HepG2 (cell line): ENCODE results near the gene FGF19. TPM values are rescaled to one million over a fixed set of nuclear protein-coding genes. Genes with fewer than 3 reads are reported as not detected.

Experiments
- HINFP ChIP-seq: sonication (generic); formaldehyde crosslinking; IDR thresholded peaks from 2 replicates; pipeline ENCODE4 v1.4.0; 2020; ENCODE audit warnings: low read depth, mild to moderate bottlenecking, missing genetic modification reagents
- KDM2A ChIP-seq: sonication (generic); formaldehyde crosslinking; IDR thresholded peaks from 2 replicates; pipeline ENCODE4 v1.4.0; 2020; ENCODE audit warnings: low read depth, missing genetic modification reagents, borderline replicate concordance
- MAFF ChIP-seq: IDR thresholded peaks from 2 replicates; pipeline ENCODE4 v1.6.1; 2011; ENCODE audit warnings: low read depth, low read length, improper control_type of control experiment
- MAFG ChIP-seq: sonication (generic); formaldehyde crosslinking; IDR thresholded peaks from 2 replicates; pipeline ENCODE4 v1.5.1; 2020; ENCODE audit warnings: mild to moderate bottlenecking, missing genetic modification reagents
- MYC ChIP-seq: sonication (generic); formaldehyde crosslinking; IDR thresholded peaks from 2 replicates; pipeline ENCODE4 v1.9.0; 2021; ENCODE audit warnings: missing genetic modification reagents, borderline replicate concordance
- POGZ ChIP-seq: sonication (generic); formaldehyde crosslinking; IDR thresholded peaks from 2 replicates; pipeline ENCODE4 v1.4.0; 2020; ENCODE audit warnings: mild to moderate bottlenecking, missing genetic modification reagents
- SUZ12 ChIP-seq: fragments of 150-350 bp; IDR thresholded peaks from 2 replicates; pipeline ENCODE4 v1.6.1; 2014; ENCODE audit warnings: low read depth, low read length
- TP53 ChIP-seq: sonication (generic); formaldehyde crosslinking; conservative IDR thresholded peaks from 2 replicates; pipeline ENCODE4 v1.4.0; 2020; ENCODE audit warnings: missing genetic modification reagents
- USF2 ChIP-seq, 2 experiments: sonication (generic) in 1 of 2; formaldehyde crosslinking in 1 of 2; IDR thresholded peaks; 2 replicates each; pipeline versions ENCODE4 v1.5.1 to v1.6.1; 2011 to 2020; ENCODE audit warnings: borderline replicate concordance in 1 of 2, low read depth in 1 of 2, low read length in 1 of 2, mild to moderate bottlenecking in 1 of 2, missing genetic modification reagents in 1 of 2, moderate library complexity in 1 of 2
- ZC3H13 ChIP-seq: sonication (generic); formaldehyde crosslinking; IDR thresholded peaks from 2 replicates; pipeline ENCODE4 v1.8.1; 2023; ENCODE audit warnings: mild to moderate bottlenecking, missing genetic modification reagents, moderate library complexity
- ZKSCAN1 ChIP-seq: fragments of 150-350 bp; IDR thresholded peaks from 2 replicates; pipeline ENCODE4 v1.6.1; 2014; ENCODE audit warnings: low read length
- ZNF101 ChIP-seq: sonication (generic); formaldehyde crosslinking; IDR thresholded peaks from 2 replicates; pipeline ENCODE4 v1.4.0; 2020; ENCODE audit warnings: mild to moderate bottlenecking, low read depth, missing genetic modification reagents, borderline replicate concordance
- ZNF138 ChIP-seq: sonication (generic); formaldehyde crosslinking; IDR thresholded peaks from 2 replicates; pipeline ENCODE4 v1.5.0; 2020; ENCODE audit warnings: mild to moderate bottlenecking, low read depth, missing genetic modification reagents
- ZNF160 ChIP-seq: sonication (generic); formaldehyde crosslinking; IDR thresholded peaks from 2 replicates; pipeline ENCODE4 v1.8.0; 2022; ENCODE audit warnings: mild to moderate bottlenecking, inconsistent platforms, missing genetic modification reagents
- ZNF180 ChIP-seq: sonication (generic); formaldehyde crosslinking; IDR thresholded peaks from 2 replicates; pipeline ENCODE4 v1.4.0; 2020; ENCODE audit warnings: low read depth, missing genetic modification reagents, borderline replicate concordance
- ZNF251 ChIP-seq: sonication (generic); formaldehyde crosslinking; IDR thresholded peaks from 2 replicates; pipeline ENCODE4 v1.9.0; 2021; ENCODE audit warnings: mild to moderate bottlenecking, missing genetic modification reagents
- ZNF333 ChIP-seq: sonication (generic); formaldehyde crosslinking; IDR thresholded peaks from 2 replicates; pipeline ENCODE4 v1.4.0; 2020; ENCODE audit warnings: mild to moderate bottlenecking, missing genetic modification reagents, borderline replicate concordance
- ZNF446 ChIP-seq: sonication (generic); formaldehyde crosslinking; IDR thresholded peaks from 2 replicates; pipeline ENCODE4 v1.5.0; 2020; ENCODE audit warnings: mild to moderate bottlenecking, missing genetic modification reagents
- polyA plus RNA-seq, 8 experiments: library from polyadenylated mRNA; depleted of rRNA in 3 of 8; stranded (reverse) in 7 of 8; unstranded in 1 of 8; fragments of >200 nt; fragmentation: Illumina TruSeq in 4 of 8; extraction: Trizol in 4 of 8; gene quantifications; 2 replicates each; pipeline versions ENCODE4 v1.2.1 to v1.2.3, GENCODE V29; 2011 to 2016; ENCODE audit warnings: low read depth in 4 of 8, missing spikeins in 1 of 8, mixed read lengths in 1 of 8; ENCODE audit not compliant: insufficient read depth in 1 of 8
- total RNA-seq, 5 experiments: library from RNA; depleted of rRNA; stranded (reverse); fragments of >200 nt; fragmentation: Illumina TruSeq; extraction: Trizol; gene quantifications; 2 replicates each; pipeline ENCODE4 v1.2.3, GENCODE V29; 2016; ENCODE audit warnings: low read depth in 1 of 5
- TF ChIP-seq, protein P1 (sequence below): sonication (generic); formaldehyde crosslinking; IDR thresholded peaks from 2 replicates; pipeline ENCODE4 v1.5.0; 2020; ENCODE audit warnings: missing genetic modification reagents
- TF ChIP-seq, protein P2 (sequence below): sonication (generic); formaldehyde crosslinking; IDR thresholded peaks from 2 replicates; pipeline ENCODE4 v1.5.0; 2020; ENCODE audit warnings: mild to moderate bottlenecking, missing genetic modification reagents, borderline replicate concordance
- TF ChIP-seq, protein P3 (sequence below): sonication (generic); formaldehyde crosslinking; conservative IDR thresholded peaks from 2 replicates; pipeline ENCODE4 v1.8.0; 2022; ENCODE audit warnings: missing genetic modification reagents

Gene FGF19
- total and polyA plus RNA-seq, 2 of the 13 experiments (the other 11 are each of a cell fraction or from before 2014, with no cell fraction given) = 0.07 TPM; not detected in 1

DNA sequence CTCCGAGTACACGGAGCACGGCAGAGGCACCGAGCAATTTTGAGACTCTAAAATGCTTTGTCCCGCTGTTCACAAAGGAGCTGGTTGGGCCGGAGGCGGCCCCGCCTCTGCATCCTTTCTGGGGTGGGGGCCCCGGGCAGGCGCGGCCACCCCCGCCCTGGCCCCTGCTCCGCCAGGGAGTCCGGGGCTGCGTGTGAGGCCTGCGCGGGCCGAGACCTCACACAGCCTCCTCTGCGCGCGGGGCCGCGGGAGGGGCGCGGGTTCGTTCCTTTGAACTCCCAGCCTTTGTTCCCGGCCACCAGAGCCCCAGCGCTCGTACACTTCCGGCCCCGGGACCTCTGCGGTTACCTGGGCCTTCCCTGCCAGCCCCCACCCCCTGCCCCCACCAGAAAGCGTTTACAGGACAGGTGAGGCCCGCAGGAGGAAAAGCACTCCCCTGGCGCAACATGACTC, 1.6 kb downstream of the FGF19 start (continued):
- TF ChIP-seq, protein P1, sequence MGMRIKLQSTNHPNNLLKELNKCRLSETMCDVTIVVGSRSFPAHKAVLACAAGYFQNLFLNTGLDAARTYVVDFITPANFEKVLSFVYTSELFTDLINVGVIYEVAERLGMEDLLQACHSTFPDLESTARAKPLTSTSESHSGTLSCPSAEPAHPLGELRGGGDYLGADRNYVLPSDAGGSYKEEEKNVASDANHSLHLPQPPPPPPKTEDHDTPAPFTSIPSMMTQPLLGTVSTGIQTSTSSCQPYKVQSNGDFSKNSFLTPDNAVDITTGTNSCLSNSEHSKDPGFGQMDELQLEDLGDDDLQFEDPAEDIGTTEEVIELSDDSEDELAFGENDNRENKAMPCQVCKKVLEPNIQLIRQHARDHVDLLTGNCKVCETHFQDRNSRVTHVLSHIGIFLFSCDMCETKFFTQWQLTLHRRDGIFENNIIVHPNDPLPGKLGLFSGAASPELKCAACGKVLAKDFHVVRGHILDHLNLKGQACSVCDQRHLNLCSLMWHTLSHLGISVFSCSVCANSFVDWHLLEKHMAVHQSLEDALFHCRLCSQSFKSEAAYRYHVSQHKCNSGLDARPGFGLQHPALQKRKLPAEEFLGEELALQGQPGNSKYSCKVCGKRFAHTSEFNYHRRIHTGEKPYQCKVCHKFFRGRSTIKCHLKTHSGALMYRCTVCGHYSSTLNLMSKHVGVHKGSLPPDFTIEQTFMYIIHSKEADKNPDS = no peak
- TF ChIP-seq ZNF333 (no peak), ZNF138 (no peak), KDM2A (CRISPR knock-in tag) (peak; percentile 56; the same call in 1 of the 2 replicates), ZNF251 (CRISPR knock-in tag) (no peak), ZKSCAN1 (no peak), MYC (CRISPR knock-in tag) (peak; percentile 67; the same call in 1 of the 2 replicates), ZNF160 (CRISPR knock-in tag) (no peak), TP53 (CRISPR knock-in tag) (no peak), ZC3H13 (CRISPR knock-in tag) (no peak), MAFF (no peak), ZNF101 (CRISPR knock-in tag) (no peak), ZNF180 (no peak), ZNF446 (CRISPR knock-in tag) (no peak), SUZ12 (no peak), HINFP (no peak), POGZ (CRISPR knock-in tag) (0 out of 2 replicates have a peak, but pooled peaks have one; percentile 25), USF2 (IDR thresholded peaks at IDR 0.05; ENCODE audit: low read depth, low read length) (no peak), USF2 (CRISPR knock-in tag; IDR thresholded peaks at IDR 0.05; ENCODE audit: borderline replicate concordance) (no peak), MAFG (no peak)
- TF ChIP-seq, protein P2, sequence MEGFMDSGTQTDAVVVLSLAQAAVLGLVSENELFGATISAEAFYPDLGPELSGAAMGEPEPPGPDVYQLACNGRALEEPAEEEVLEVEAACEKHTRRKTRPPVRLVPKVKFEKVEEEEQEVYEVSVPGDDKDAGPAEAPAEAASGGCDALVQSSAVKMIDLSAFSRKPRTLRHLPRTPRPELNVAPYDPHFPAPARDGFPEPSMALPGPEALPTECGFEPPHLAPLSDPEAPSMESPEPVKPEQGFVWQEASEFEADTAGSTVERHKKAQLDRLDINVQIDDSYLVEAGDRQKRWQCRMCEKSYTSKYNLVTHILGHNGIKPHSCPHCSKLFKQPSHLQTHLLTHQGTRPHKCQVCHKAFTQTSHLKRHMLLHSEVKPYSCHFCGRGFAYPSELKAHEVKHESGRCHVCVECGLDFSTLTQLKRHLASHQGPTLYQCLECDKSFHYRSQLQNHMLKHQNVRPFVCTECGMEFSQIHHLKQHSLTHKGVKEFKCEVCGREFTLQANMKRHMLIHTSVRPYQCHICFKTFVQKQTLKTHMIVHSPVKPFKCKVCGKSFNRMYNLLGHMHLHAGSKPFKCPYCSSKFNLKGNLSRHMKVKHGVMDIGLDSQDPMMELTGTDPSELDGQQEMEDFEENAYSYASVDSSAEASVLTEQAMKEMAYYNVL (CRISPR knock-in tag) = no peak
- TF ChIP-seq, protein P3, sequence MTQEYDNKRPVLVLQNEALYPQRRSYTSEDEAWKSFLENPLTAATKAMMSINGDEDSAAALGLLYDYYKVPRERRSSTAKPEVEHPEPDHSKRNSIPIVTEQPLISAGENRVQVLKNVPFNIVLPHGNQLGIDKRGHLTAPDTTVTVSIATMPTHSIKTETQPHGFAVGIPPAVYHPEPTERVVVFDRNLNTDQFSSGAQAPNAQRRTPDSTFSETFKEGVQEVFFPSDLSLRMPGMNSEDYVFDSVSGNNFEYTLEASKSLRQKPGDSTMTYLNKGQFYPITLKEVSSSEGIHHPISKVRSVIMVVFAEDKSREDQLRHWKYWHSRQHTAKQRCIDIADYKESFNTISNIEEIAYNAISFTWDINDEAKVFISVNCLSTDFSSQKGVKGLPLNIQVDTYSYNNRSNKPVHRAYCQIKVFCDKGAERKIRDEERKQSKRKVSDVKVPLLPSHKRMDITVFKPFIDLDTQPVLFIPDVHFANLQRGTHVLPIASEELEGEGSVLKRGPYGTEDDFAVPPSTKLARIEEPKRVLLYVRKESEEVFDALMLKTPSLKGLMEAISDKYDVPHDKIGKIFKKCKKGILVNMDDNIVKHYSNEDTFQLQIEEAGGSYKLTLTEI (CRISPR knock-in tag) = no peak
